HG03457 (cell line): Measurements from ENCODE around the gene TANGO6.
"Not testable (repeated sequence)": the region's sequence is repeated elsewhere in the genome, so short reads cannot be mapped to it uniquely, and the experiment has no call there.

Experiments
- ATAC-seq: cut with Tn5 transposase; IDR thresholded peaks from one replicate; pipeline ENCODE4 v1.9.1; 2021; ENCODE audit warnings: moderate number of reproducible peaks; ENCODE audit not compliant: unreplicated experiment

Gene TANGO6

DNA sequence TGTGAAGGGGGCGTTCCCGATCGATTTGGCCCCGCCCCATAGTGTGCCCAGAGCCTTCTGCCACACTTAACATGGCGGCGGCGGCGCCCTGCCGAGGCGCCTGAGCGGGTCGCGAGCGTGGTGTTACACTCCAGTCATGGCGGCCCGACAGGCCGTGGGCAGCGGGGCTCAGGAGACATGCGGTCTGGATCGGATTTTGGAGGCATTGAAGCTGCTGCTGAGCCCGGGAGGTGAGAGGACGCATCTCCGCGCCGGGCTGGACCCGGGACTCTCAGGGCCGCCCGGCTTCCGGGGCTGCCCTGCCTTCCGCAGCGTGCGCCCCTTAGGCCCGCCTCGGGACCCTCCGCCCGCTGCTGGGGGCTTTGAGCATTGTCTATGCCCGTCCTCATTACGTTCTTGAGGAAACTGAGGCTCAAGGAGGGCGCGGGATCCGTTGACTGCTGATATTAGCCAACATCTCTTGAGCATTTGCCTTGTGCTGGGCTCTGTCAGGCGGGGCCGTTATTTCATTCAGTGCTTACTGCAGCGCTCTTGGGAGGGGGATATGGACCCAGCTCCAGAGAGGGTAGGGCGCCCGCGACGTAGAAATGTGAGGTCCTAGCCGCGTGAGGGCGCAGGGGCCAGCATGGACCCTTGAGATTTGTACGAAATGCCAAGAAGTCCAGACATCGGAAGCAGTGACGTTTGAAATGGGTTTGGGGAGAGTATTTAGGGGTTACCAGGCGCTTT, at the start of gene TANGO6:
Gene TANGO6, plus strand, starts transcription at position 50 of the 729 bp plus-strand sequence. Its CDS starts 87 bp downstream, at position 137.
- peak; percentile 68 for ATAC-seq

- no peak for ATAC-seq
Measured at GRCh38 chr16:68798398-68798797, 44.9 kb upstream of the TANGO6 start.

DNA sequence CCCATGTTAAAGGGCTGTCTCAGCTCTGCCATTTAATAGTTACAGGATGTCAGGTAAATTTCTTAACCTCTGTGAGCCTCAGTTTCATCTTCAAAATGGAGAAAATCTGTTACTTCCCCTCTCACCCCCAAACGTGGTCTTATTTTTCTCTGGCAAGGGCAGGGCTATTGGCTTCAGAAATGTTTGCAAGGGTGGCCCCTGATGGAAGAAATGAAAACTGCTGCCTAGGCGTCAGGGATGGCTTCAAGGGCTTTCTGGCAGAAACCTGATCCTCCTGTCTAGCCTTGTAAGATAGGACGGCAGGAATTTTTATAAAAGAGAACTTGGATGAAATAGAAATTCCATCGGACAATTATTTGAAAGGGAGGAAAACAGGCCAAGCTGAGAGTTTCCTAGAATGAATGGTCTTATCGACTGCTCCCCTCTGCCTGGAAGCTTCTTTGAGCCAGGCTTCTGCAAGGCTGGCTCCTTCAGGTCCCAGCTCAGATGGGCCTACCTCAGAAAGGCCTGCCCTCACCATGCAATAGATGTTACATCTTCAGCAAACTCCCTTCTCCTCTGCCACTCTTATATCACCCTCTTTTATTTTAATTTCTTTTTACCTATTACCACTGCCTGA, 43.0 kb upstream of the TANGO6 start:
- ATAC-seq: no peak

- no peak for ATAC-seq
Measured at GRCh38 chr16:68802190-68802589, 41.1 kb upstream of the TANGO6 start.

GRCh38 chr16:68806422-68806821, 36.9 kb upstream of the TANGO6 start:
- no peak for ATAC-seq

DNA sequence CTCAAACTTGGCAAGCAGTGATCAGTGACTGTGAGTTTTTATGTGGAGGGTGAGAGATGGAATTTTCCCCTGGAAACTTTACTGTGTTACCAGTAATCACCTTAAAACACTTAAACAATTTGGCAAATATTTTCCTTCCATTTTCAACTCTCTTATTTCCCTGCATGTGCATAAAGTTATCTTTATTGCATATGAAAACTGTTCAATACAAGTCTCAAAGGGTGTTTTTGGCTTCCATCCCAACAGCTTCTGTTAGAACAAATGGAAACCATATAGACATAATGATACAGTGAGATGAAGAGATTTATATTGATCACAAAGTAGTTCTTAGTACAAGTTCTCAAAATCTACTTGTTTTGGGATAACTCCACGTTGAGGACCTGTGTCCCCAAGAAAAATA, 36.4 kb upstream of the TANGO6 start:
- ATAC-seq: no peak

GRCh38 chr16:68814516-68814915, 28.8 kb upstream of the TANGO6 start:
- ATAC-seq: no peak

- no peak for ATAC-seq
Measured at GRCh38 chr16:68823401-68824135, 19.8 kb upstream of the TANGO6 start.

- no peak for ATAC-seq
Measured at GRCh38 chr16:68825427-68825826, 17.9 kb upstream of the TANGO6 start.

- ATAC-seq: no peak
Measured at GRCh38 chr16:68826652-68827051, 16.7 kb upstream of the TANGO6 start.

GRCh38 chr16:68833251-68833650, 10.1 kb upstream of the TANGO6 start:
- no peak for ATAC-seq

DNA sequence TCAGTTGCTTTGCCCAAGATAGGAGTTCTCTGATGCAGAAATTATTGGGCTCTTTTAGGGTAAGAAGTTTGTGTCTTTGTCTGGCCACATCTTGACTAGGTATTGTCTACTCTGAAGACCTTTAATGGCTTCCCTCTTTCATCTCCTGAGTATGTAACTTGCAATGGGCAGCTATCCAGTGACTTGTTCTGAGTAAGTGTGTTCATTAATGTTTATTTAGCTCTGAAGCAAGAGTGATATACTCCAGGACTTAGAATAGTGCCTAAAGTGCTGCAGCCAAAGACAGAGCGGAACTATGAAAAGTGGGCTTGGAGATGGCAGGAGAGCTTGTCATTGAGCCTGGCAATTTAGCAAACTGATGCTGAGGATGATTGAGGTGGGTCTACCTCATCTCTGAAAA, 8.8 kb upstream of the TANGO6 start:
- ATAC-seq: no peak

DNA sequence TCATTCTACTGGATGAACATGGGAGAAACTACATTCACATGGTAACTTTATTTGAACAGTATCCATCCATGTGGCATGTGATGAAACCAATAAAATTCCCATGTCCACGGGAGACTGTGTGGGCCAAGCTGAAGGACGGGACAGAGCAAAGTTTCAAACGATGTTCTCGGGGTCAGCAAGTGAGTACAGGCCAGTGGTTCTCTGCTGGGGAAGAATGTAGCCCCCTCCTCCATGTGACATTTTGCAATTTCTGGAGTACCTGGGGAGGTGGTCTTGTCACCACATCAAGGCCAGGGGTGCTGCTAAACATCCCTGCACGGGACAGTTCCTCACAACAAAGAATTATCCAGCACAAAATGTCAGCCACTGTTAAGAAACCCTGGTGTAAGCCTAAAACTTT, 7.4 kb upstream of the TANGO6 start:
- ATAC-seq: no peak

DNA sequence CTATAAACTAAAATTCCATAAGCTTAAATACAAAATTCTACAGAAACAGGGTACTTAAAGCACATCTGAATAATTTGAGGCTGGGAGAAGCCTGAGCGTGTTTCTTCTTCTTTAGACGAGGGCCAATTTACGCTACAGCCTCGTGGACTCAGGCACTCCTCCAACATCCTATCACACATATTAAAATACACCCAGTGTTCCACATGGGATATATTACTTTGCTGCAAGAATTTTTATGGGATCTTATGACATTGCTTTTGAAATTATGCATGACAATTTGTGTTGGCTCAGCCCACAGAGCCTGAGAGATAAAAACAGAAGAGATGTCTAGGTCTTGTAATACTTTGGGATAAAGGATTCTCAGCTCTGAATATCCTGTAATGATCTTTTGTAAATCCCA, 3.5 kb upstream of the TANGO6 start:
- no peak for ATAC-seq

GRCh38 chr16:68842964-68843481, 308 bp upstream of the TANGO6 start:
- ATAC-seq: not testable (repeated sequence)

- no peak for ATAC-seq
Measured at GRCh38 chr16:68844211-68844564, 857 bp downstream of the TANGO6 start.

- ATAC-seq: no peak
Measured at GRCh38 chr16:68848786-68849185, 5.5 kb downstream of the TANGO6 start.

GRCh38 chr16:68850481-68850880, 7.2 kb downstream of the TANGO6 start:
- ATAC-seq: no peak

DNA sequence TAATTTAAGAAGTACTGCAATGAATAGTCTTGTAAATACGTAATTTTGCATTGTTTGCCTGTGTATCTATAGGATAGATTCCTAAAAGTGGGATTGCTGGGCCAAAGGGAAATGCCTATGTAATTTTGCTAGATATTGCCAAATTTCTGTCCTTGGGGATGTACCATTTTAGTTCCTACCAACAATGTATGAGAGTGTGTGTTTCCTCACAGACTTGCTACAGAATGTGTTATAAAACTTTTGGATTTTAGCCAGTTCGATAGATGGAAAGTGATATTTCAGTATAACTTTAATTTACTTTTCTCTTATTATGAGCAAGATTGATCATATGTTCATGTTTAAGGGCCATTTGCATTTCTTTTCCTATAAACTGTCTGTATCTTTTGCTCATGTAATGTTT, 8.3 kb downstream of the TANGO6 start:
- no peak for ATAC-seq

DNA sequence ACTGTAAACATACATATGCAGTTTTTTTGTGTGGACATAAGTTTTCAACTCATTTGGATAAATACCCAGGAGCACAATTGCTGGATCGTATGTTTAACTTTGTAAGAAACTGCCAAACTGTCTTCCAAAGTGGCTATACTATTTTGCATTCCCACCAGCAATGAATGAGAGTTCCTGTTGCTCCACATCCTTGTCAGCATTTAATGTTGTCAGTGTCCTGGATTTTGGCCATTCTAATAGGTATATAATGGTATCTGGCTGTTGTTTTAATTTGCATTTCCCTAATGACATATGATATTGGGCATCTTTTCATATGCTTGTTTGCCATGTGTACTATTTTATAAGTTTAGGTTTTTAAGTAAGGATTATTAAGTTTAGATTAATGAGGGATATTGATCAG, 14.1 kb downstream of the TANGO6 start:
- ATAC-seq: no peak

GRCh38 chr16:68859828-68860227, 16.5 kb downstream of the TANGO6 start:
- ATAC-seq: no peak
